HG03135 (cell line): ENCODE results near the gene AKAP6.

Experiments
- ATAC-seq: cut with Tn5 transposase; IDR thresholded peaks from one replicate; pipeline ENCODE4 v1.9.1; 2021; ENCODE audit warnings: mild to moderate bottlenecking, moderate library complexity; ENCODE audit not compliant: unreplicated experiment

Gene AKAP6

GRCh38 chr14:32606301-32606700, 277.2 kb downstream of the AKAP6 start:
- ATAC-seq, result no peak

DNA sequence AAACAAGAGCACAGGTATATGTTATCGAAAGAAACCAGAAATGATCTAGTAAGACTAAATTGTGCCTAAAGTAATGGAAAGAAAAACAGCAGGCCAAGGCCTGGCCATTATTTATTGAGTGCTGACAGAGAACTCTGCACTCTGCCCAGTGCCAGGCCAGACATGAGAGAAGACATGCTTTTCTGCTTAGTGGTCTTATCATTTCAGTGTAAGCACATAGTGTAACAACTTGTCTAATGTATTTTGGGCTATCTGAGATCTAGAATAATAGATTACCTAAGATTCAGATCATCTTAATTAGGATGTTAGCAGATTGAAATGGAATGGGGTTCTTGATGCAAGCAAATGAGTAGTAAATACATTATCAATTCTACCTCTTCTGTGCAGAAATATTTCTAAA, 278.3 kb downstream of the AKAP6 start:
- no peak for ATAC-seq

DNA sequence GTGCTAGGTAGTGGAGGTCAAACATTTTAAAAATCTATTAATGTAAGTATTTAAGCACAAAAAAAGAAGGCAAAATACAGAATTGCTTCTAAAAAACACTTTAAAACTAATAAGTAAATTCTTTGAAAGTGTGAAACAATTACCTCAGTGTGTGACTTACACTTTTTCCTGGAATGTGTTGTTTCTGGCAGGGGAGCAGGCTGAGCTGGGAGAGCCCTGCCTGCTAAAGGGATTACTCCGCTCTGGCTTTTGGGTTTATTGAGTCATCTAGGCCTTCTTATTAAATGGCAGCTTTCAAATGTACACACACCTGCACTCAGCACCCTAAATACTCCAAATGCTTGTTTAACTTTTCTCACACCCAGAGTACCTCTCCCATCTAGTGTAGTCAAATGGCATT, 279.8 kb downstream of the AKAP6 start:
- no peak for ATAC-seq

GRCh38 chr14:32609388-32609787, 280.3 kb downstream of the AKAP6 start:
- no peak for ATAC-seq

- ATAC-seq, result no peak
These were observed 282.7 kb downstream of the AKAP6 start for GRCh38 chr14:32611752-32612151.

GRCh38 chr14:32618991-32619390, 289.9 kb downstream of the AKAP6 start:
- no peak for ATAC-seq

GRCh38 chr14:32620303-32620702, 291.2 kb downstream of the AKAP6 start:
- no peak for ATAC-seq

DNA sequence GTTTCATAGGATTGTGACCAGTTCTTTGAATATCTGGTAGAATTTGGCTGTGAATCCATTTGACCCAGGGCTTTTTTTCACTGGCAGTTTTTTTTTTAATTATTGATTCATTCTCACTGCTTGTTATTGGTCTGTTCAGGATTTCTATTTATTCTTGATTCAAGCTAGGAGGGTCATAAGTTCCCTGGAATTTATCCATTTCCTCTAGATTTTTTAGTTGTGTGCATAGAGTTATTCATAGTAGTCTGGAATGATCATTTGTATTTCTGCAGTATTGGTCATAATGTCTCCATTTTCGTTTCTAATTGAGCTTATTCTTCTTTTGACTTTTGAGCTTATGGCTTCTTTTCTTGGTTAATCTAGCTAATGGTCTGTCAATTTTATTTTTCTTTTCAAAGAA, 291.6 kb downstream of the AKAP6 start:
- no peak for ATAC-seq

- no peak for ATAC-seq
These were observed 292.5 kb downstream of the AKAP6 start for GRCh38 chr14:32621585-32621984.

DNA sequence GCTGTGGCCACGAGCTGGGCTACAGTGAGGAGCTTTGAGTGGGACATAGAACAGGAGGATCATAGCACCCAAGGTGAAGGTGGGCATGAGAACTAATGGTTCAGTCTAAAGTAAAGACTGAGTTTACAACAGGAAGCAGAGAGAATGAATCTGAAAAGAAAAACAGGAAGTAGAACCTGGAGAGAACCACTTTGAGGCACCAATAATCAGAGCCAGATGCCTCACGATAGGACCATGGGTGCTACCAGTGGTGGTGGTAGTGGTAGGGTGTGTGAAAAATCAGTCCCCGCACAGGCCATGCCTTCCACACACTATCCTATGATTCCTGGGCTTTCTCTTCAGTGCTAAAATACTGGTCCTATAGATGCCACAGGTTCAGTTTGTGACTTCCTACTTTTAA, 293.6 kb downstream of the AKAP6 start:
- ATAC-seq, result no peak

DNA sequence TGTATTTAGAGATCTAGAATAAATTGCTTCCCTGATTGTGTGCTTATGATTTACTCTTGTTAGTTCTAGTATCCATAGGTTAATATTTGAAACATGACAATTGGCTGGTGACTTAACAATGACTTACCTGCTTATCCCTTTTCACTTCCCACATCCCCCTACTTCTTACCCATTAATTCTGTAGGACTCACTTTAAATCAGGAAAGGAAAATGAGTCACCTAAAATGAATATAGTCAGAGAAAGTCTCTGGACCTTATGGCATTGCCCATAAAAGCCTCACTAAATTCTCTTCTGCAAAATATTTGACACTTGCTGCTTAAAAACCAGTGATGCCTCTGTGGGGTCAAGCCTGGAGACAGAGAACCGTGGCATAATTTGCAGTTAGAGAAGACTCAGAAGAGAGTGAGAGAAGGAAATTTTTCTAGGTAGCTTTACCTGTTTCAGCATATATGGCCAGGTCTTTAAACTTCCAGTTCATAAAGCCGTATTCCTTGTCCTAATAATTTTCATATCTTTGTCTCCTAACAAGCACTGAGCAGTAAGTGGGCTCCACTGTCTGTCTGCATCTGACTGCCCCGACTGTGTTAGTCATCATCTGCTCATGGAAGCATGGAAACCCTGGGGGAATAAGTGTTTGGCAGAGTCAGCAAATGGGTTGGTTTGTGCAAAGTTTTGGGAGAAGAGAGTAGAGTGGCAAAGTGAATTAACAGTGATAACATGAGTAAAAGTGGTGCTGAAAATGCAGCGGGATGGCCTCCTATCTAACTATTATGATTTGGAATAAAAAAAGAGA, 294.4 kb downstream of the AKAP6 start:
- no peak for ATAC-seq

- no peak for ATAC-seq
These were observed 296.1 kb downstream of the AKAP6 start for GRCh38 chr14:32625211-32625610.

GRCh38 chr14:32627545-32628298, 298.6 kb downstream of the AKAP6 start:
- ATAC-seq, result no peak

GRCh38 chr14:32629236-32629635, 300.1 kb downstream of the AKAP6 start:
- no peak for ATAC-seq

DNA sequence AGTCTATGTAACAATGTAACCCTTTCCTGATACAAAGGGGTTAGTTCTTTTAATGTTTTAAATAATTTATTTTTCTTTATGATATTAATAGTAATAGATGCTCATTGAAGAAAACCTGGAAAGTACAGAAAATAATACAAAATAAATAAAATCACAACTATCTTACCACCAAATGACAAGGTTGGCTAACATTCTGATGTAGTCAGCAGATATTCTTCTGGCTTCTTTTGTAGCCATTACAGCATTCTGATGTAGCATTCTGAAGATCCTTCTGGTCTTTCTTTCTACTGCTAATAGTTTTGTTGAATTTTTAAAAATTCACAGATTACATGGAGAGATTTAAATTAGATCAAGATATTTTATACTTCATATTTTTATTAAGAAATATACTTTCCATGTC, 301.6 kb downstream of the AKAP6 start:
- ATAC-seq, result no peak

- no peak for ATAC-seq
These were observed 304.2 kb downstream of the AKAP6 start for GRCh38 chr14:32633224-32633859.

DNA sequence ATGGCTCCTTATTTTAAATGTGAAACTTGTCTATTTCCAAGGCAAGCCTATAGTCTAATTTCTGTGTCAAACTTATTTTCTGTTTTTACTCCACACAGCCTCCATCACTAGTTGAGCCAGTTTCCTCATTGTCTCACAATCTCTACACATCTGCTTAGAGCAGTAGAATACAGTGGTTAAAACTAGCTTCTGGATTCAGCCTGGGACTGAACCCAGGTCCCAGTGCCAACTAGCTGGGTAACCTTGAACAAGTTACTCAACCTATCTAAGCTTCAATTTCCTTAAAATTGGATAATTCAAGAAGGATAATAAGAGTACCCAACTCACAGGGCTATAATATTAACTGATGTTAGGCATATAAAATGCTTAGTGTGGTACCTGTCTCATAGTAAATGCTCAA, 304.8 kb downstream of the AKAP6 start:
- ATAC-seq, result no peak

DNA sequence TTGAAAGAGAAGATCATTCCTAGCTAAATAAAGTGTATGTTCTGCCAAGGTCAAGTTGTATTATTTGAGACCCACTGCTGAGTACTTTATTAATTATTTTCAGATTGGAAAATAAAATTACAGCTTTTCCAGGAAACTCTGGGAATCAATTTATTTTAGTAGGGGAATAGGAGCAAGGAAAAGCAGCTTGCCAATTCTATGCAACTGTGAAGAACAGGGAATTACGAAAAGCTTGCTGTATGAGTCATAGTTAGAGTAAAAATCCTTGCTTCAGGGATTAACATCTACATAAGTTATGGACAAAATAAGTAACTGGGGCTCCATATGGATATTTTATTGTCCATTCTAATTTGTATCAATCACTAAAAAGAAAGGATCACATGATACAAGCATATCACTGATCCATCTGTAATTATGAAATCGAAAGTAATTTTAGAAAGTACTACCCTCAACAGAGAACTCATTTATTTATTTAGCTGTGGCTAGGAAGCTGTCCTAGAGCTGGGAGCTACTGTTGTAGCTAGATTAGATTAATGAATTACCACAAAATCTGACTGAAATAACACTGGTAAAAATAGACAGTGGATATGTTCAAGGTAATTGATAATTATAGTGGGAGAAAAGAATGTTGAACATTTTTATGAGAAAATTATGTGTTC, 306.1 kb downstream of the AKAP6 start:
- no peak for ATAC-seq

DNA sequence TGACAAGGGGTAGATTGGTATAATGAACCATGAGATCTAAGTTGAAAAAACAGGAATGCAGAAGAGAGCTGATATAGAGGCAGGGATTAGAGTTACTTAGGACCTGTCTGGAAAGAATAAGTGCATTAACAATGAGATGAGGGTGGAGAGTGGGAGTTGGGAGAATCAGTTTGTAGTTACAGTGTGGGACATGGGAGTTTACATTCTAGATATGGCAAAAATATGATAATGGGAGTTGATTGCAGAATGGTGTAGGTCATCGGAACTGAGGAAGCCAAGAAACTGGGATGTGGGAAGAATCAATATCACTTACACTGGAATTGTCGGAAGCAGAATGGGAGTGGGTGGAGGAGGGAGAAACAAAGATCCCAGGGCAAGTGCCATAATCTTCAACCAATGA, 308.5 kb downstream of the AKAP6 start:
- no peak for ATAC-seq

GRCh38 chr14:32639208-32639607, 310.1 kb downstream of the AKAP6 start:
- ATAC-seq, result no peak

- ATAC-seq, result no peak
These were observed 316.5 kb downstream of the AKAP6 start for GRCh38 chr14:32645551-32645950.
